HG03442 (cell line): ENCODE data around the gene EPB41.
"Not testable (repeated sequence)": the region's sequence is repeated elsewhere in the genome, so short reads cannot be mapped to it uniquely, and the experiment has no call there.

Experiments
- ATAC-seq: cut with Tn5 transposase; IDR thresholded peaks from one replicate; pipeline ENCODE4 v1.9.1; 2021; ENCODE audit warnings: mild to moderate bottlenecking, moderate library complexity; ENCODE audit not compliant: unreplicated experiment

Gene EPB41

DNA sequence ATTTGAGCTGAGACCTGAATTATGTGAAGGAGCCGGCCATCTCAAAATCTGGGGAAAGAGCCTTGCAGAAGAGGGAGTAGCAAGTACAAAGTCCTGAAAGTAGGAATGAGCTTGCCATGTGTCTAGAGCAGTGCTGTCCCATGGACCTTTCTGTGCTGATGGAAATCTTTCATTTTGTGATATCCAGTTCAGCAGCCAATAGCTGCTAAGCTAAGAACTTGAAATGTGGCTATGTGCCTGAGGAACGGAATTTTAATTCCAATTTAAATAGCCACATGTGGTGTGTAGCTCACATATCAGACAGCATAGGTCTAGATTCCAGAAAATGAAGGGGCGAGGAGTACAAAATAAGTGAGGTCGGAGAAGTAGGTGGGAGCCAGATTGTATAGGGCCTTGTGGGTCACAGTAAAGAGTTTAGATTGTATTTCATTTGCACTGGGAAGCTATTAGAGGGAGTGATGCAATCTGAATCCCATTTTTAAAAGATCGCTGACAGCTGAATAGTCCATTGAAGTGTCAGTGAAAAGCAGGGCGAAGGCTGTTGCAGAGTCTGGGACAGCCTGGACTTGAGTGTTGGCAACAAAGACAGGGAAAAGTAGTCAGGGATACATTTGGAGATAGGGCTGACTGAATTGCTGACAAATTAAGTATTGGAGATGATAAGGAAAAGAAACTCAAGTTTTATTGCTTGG is 129.1 kb downstream of the EPB41 start:
- ATAC-seq: no peak

DNA sequence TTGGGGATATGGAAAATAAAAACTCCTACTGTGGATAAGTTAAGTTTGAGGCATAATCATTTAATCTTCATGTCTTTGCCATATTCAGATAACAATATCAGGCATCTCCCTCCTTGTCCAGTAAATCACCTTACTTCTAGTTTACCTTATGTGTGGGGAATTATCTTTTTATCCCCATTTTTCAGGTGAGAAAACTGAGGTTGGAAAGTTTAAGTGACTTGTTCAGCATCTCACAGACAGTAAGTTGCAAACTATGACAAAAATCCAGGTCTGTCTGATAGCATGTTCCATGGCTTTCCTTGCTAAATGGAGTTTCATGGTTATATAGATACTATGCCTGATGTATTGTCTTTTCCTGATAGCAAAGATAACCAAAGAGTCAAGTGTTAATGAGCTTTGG is 129.6 kb downstream of the EPB41 start:
- no peak for ATAC-seq

DNA sequence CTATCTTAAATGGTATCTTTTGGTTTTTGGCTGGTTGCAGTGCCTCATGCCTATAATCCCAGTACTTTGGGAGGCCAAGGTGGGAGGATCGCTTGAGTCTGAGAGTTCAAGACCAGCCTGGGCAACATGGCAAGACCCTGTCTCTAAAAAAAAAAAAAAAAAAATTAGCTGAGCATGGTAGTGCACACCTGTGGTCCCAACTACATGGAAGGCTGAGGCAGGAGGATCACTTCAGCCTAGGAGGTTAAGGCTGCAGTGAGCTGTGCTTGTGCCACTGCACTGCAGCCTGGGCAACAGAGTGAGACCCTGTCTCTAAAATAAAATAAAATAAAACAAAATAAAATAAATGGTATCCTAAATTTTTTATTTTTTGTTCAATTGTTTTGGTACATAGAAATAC is 131.3 kb downstream of the EPB41 start:
- not testable (repeated sequence) for ATAC-seq

GRCh38 chr1:29047142-29047541 is 132.8 kb downstream of the EPB41 start:
- ATAC-seq: no peak

- no peak for ATAC-seq
Measured at GRCh38 chr1:29050166-29050565, 135.8 kb downstream of the EPB41 start.

DNA sequence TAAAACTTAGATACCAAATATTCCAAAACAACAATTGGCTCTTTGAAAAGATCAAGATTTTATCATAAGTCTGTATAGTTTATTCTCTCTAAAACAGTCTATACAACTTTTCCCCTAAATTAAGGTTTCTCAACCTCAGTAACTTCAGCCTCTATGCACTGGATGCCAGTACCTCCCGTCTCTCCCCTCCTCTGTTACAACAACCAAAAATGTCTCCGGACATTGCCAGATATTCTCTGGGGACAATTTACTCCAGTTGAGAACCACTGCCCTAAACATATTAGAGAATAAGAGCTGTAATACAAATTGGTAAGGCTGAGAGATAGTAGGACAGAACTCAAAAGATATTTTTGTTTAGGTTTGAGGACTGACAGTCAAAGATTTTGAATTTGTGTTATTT is 137.7 kb downstream of the EPB41 start:
- no peak for ATAC-seq

- ATAC-seq: no peak
Measured at GRCh38 chr1:29052941-29053340, 138.6 kb downstream of the EPB41 start.

- ATAC-seq: no peak
Measured at GRCh38 chr1:29055160-29055559, 140.8 kb downstream of the EPB41 start.

- no peak for ATAC-seq
Measured at GRCh38 chr1:29056256-29056655, 141.9 kb downstream of the EPB41 start.

GRCh38 chr1:29057700-29058099 is 143.3 kb downstream of the EPB41 start:
- no peak for ATAC-seq

GRCh38 chr1:29062157-29062942 is 148.0 kb downstream of the EPB41 start:
- ATAC-seq: no peak

DNA sequence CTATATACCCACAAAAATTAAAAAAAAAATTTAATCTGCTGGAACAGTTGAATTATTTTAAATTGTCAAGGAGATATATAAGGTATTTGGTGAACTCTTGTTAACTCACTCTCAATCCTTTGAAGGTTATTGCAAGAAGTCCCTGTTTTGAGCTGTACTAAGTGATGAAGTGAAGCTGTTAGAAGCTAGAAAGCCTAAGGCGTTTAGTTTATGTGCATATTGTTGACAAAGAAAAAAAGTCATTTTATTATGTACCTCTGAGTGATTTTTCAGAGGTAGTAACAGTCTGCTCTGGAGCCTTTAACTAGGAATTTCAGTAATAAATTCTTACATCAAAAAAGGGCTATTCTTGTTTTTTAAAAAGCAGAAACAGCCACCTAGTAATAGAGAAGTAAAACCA is 149.7 kb downstream of the EPB41 start:
- ATAC-seq: no peak

DNA sequence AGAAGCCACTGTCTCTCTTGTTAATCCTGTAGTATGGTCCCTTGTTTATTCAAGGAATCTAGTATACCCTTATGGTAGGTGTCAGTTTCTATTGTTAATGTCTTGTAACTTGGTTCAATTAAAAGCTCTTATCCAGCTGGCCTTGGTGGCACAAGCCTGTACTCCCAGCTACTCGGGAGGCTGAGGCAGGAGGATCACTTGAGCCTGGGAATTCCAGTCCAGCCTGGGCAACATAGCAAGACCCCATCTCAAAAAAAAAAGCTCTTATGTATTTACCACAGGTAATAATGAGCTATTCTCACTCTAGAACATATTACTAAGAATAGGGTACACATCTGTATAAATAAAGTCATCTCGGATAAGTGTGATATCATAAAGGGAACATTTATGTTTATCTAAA is 162.8 kb downstream of the EPB41 start:
- no peak for ATAC-seq

GRCh38 chr1:29079916-29080629 is 165.7 kb downstream of the EPB41 start:
- not testable (repeated sequence) for ATAC-seq

DNA sequence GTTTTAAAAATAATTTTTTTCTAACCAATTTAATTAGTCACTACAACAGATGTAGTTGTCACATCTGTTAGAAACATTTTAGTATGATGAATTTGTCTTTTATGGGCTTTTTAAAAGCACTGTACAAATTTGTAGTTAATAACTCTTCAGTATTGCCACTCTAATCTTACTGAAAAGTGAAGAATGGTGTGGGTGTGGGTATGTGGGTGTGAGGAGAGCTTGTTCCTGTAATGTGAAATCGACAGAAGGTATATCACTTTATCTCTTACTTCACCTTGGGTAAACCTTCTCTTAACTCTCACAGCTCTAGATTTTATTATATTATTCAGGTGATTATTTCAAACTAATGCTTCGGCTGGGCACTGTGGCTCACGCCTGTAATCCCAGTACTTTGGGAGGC is 166.8 kb downstream of the EPB41 start:
- ATAC-seq: no peak

DNA sequence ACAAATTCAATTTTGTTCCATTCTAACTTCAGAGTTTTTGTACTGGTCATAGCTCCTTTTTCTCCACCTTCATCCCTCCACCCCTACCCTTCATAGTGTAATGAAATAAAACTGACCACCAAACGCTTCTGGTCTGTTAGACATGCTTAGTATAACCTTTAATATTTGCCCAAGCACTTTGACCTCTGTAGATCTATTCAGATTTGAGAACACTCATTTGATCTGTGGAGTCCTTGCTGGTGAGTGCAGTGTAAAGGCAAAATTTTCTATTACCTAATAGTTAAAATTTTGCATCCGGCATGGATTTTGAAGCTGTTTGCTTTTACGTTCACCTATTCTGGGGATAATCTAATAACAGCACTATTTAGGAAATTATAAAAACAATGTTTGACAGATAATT is 168.2 kb downstream of the EPB41 start:
- no peak for ATAC-seq

DNA sequence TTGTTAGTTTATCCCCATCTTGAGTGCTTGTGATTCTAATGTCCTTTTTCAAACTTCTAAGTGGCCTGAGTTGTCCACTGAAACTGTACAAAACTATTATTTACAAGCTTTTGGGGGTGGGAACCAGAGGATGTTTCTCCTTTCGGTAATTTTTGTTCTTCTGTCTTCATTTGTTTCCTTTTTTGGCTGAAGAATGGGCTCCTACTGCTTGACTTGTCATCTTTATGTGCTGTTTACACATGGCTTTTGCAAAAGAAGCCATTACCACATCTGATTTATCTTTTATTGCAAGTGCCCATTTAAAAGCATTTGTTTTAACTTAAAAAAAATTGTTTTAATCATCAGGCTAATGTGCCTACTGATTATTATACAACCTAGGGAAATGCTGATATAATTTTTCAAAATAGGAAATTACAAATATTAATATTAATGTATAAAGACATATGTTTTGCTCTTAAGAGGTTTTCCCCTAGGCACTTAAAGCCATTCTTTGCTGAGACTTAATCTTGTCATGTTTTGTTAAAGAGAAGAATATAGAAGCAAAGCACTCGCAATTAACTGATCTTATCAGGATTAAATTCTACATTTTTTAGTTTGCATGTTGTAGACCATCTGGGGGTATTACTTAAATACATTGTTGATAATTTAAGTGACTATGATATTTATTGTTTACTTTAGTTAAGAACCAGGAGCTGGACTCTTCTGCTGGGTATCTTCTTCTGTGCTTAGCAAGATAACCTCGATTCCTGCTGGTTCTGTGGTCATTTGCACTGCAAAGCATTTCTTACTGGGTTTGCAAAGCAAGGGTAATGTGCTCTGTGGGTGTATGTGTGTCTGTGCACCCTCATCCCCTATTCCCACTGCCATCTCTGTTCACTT is 169.2 kb downstream of the EPB41 start:
- no peak for ATAC-seq

DNA sequence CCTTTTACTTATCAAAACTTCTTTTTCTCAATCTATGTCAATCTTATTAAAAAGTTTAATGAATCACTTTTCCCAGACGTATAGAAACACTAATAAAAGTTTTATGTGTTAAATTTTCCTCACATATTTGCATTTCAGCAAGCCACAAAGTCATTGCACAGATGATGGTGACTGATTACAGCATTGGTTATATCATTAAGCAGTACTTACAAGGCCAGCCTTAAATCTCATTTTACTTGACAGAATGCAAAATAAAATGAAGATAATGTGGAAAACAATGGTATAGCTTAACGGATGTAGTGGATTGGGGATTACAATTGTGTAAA is 169.8 kb downstream of the EPB41 start:
- ATAC-seq: no peak

DNA sequence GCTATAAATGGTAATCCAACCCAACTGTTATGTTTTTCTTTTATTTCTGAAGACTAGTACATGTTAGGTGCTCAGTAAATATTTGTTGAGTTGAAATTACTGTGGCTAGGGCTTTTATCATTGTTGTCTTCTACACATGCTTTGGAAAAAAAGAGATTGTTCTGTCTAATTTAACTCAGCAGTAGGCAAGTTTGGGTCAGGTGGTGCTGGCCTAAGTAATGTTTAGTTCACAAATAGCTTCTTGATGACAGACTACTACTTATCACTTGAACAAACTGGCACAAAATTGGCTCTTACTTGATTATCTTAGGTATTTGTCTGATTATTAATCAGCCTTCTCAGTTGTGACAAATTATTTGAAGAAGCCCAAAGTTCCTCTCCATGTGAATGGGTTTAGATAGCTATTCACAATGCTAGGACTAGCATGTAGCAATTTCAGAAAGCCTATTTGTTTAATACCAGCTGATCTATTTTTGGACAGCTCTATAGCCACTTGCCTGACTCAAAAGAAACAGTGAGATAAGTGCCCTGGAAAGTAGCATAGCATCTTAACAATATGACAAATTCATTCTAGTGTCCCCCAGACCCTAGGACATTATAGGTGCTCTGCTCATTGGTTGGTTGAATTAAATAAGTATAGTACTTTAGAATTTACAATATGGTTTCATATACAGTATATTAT is 176.7 kb downstream of the EPB41 start:
- no peak for ATAC-seq

DNA sequence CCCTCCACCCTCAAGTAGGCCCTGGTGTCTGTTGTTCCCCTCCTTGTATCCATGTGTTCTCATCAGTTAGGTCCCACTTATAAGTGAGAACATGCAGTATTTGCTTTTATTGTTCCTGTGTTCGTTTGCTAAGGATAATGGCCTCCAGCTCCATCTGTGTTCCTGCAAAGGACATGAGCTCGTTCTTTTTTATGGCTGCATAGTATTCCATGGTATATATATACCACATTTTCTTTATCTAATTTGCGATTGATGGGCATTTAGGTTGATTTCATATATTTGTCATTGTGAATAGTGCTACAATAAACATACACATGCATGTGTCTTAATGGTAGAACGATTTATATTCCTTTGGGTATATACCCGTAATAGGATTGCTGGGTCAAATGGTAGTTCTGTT is 178.3 kb downstream of the EPB41 start:
- ATAC-seq: not testable (repeated sequence)
